CD4-positive, CD25-positive, alpha-beta regulatory T cell (primary cell): Measurements from ENCODE around the gene ALKBH6. TPM values are rescaled to one million over a fixed set of nuclear protein-coding genes. Genes with fewer than 3 reads are reported as not detected.

Experiments
- ATAC-seq, 2 donors: fragments of 150-1000 bp; cut with Tn5 transposase; one replicate each; pipeline ENCODE4 v1.10.0; 2021; ENCODE audit warnings: low read depth in 2 of 2, moderate number of reproducible peaks in 2 of 2, moderate library complexity in 1 of 2
- DNase-seq, 3 donors: peaks; one replicate each; pipeline versions ENCODE4 v3.0.0 to v3.0.0-alpha.2; 2012 to 2022; ENCODE audit warnings: mixed read lengths in 1 of 3
- H3K27ac ChIP-seq: one replicate; pipeline ENCODE4 v1.7.0; 2013; ENCODE audit warnings: mild to moderate bottlenecking, low read length; ENCODE audit not compliant: insufficient read depth, poor library complexity, severe bottlenecking
- H3K27me3 ChIP-seq: one replicate; pipeline ENCODE4 v1.7.0; 2013; ENCODE audit warnings: low read length; ENCODE audit not compliant: control insufficient read depth, insufficient read depth
- H3K36me3 ChIP-seq: one replicate; pipeline ENCODE4 v1.7.0; 2013; ENCODE audit warnings: mild to moderate bottlenecking, low read length, moderate library complexity; ENCODE audit not compliant: control insufficient read depth, insufficient read depth
- H3K4me1 ChIP-seq: 2 replicates; pipeline ENCODE4 v1.7.0; 2013; ENCODE audit warnings: mild to moderate bottlenecking, low read length; ENCODE audit not compliant: insufficient read depth, control insufficient read depth, poor library complexity, severe bottlenecking
- H3K4me3 ChIP-seq: one replicate; pipeline ENCODE4 v1.7.0; 2013; ENCODE audit warnings: low read depth, mild to moderate bottlenecking, low read length, moderate library complexity
- H3K9me3 ChIP-seq, 2 experiments: 1 replicate in 1 of 2; 2 replicates in 1 of 2; pipeline ENCODE4 v1.7.0; 2013; ENCODE audit warnings: low read length in 2 of 2, mild to moderate bottlenecking in 1 of 2, moderate library complexity in 1 of 2; ENCODE audit not compliant: control insufficient read depth in 2 of 2
- H3K27ac Mint-ChIP-seq, 3 donors: one replicate each; pipeline ENCODE4 v1.8.0; 2020 to 2022; ENCODE audit warnings: mild to moderate bottlenecking in 3 of 3, mixed read lengths in 3 of 3, moderate library complexity in 2 of 3
- H3K27me3 Mint-ChIP-seq: one replicate; pipeline ENCODE4 v1.8.0; 2022; ENCODE audit warnings: mild to moderate bottlenecking, mixed read lengths
- H3K36me3 Mint-ChIP-seq: one replicate; pipeline ENCODE4 v1.8.0; 2020; ENCODE audit warnings: mixed read lengths
- H3K4me1 Mint-ChIP-seq, 4 donors: one replicate each; pipeline ENCODE4 v1.8.0; 2020 to 2022; ENCODE audit warnings: mixed read lengths in 4 of 4, mild to moderate bottlenecking in 1 of 4
- H3K4me3 Mint-ChIP-seq, 4 donors: one replicate each; pipeline ENCODE4 v1.8.0; 2020 to 2022; ENCODE audit warnings: mild to moderate bottlenecking in 4 of 4, mixed read lengths in 4 of 4, moderate library complexity in 3 of 4
- H3K9me3 Mint-ChIP-seq, 7 donors: one replicate each; pipeline ENCODE4 v1.8.0; 2020 to 2022; ENCODE audit warnings: mixed read lengths in 7 of 7, mild to moderate bottlenecking in 3 of 7, moderate library complexity in 2 of 7
- polyA plus RNA-seq, 4 donors: library from polyadenylated mRNA; unstranded; fragments of 300-500 nt; fragmentation: Illumina TruSeq; gene quantifications; one replicate each; pipeline ENCODE4 v1.2.3, GENCODE V29; 2021
- total RNA-seq: library from RNA; stranded (reverse); gene quantifications from one replicate; pipeline ENCODE4 v1.2.3, GENCODE V29; 2022

Gene ALKBH6
- total and polyA plus RNA-seq, 5 donors from 2014 or later = 18.3 to 35.8 (median 25.1) TPM

DNA sequence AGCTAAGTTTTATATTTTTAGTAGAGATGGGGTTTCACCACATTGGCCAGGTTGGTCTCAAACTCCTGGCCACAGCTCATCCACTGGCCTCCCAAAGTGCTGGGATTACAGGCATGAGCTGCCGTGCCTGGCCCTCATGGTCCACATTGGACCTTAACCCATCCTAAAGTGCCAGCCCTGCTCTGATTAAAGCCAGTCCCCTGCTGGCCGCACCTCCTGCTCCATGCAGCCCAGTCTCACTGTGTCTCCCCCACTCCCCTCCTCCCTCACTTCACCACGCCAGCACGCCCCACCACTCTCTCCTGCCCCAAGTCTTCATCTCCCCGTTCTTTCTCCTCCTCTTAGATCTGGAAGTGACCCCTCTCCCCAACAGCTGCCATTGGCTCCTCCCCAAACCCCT, 35.7 kb downstream of the ALKBH6 start:
- ATAC-seq (no peak), DNase-seq (no peak)
- Mint-ChIP-seq H3K27me3 (peaks cover 12% of the 10 kb centered on the region), H3K4me1 (no peaks in the 10 kb centered on the region), H3K27ac (no peak overlapping the region), H3K9me3 (peaks cover 0 to 2% (median 0%) of the 10 kb centered on the region in 7 donors), H3K4me3 (no peak overlapping the region), H3K36me3 (no peaks in the 10 kb centered on the region)
- no peaks in the 10 kb centered on the region for H3K9me3 ChIP-seq
- no peak overlapping the region for H3K4me3 ChIP-seq
- no peak overlapping the region for H3K27ac ChIP-seq
- no peaks in the 10 kb centered on the region for H3K36me3 ChIP-seq
- no peaks in the 10 kb centered on the region for H3K4me1 ChIP-seq
- H3K27me3 ChIP-seq = no peaks in the 10 kb centered on the region

DNA sequence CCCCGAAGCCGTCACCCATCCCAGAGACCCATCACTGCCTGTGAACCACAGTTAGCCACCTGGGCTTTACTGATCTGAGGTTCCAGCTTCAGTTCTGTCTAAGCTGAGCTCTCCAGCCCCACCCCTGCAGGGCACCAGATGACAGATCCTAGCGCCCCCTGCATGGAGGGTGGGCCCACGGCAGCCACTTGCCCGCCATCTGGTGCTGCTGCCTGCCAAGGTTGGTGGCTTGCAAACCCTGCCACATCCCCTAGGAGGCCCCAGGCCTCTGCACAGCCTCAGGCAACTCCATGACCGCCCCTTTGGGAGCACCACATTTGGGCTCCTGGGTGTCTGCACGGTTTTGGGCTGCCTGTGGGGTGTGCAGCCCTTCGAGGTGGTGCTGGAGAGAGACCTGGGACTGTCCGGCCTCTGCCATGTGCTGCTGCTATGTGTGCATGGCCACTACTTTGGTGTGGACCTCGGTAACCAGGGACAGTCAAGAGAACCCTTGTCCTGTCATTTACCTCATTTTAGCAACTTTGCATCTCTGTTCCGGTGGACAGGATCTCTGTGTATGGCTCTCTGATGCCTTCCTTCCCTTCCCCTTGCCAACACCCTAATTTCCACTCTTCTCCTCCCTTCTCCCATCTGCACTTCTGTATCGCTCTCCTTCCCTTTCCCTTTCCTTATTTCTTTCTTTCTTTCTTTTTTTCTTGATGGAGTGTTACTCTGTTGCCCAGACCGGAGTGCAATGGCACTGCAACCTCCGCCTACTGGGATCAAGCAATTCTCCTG, 36.4 kb downstream of the ALKBH6 start:
- peak; percentile 35 to 47 for ATAC-seq
- no peak overlapping the region for H3K4me3 ChIP-seq
- H3K9me3 ChIP-seq = no peaks in the 10 kb centered on the region
- Mint-ChIP-seq H3K36me3 (no peaks in the 10 kb centered on the region), H3K4me3 (no peak overlapping the region), H3K4me1 (no peaks in the 10 kb centered on the region), H3K27me3 (peaks cover 12% of the 10 kb centered on the region), H3K27ac (no peak overlapping the region), H3K9me3 (peaks cover 0 to 2% (median 0%) of the 10 kb centered on the region in 7 donors)
- H3K36me3 ChIP-seq = no peaks in the 10 kb centered on the region
- H3K27ac ChIP-seq = no peak overlapping the region
- H3K27me3 ChIP-seq = no peaks in the 10 kb centered on the region
- DNase-seq = peak in 1 of 3 donors; percentile 38
- H3K4me1 ChIP-seq = no peaks in the 10 kb centered on the region

DNA sequence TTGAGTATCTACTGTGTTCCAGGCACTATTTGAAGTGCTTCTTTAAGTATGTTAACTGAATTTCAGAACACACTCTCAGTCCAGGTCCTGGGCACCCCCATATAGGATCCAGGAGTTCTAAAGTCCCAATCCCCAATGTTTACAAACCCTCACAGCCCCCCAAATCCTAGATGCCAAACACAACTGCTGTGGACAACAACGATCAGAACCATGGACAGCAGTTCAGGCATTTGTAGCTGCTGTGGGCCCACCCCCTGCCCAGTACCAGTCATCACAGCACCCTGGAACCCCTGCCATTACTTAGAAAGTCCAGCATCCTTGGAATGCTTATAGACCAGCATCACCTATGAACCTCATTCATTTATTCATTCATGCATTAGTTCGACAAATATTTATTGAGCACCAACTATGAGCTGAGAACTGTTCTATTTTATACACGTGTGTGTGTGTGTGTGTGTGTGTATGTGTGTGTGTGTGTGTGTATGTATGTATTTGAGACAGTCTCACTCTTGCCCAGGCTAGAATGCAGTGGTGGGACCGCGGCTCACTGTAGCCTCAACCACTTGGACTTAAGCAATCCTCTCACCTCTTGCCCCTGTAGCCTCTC, 38.3 kb downstream of the ALKBH6 start:
- peak overlapping the region in 1 of 3 donors; percentile 43 for H3K27ac Mint-ChIP-seq
- Histone ChIP-seq H3K4me3 (no peak overlapping the region), H3K36me3 (no peaks in the 10 kb centered on the region), H3K4me1 (no peaks in the 10 kb centered on the region), H3K27ac (no peak overlapping the region), H3K27me3 (no peaks in the 10 kb centered on the region), H3K9me3 (no peaks in the 10 kb centered on the region)
- peaks cover 4% of the 10 kb centered on the region for H3K27me3 Mint-ChIP-seq
- H3K4me1 Mint-ChIP-seq = no peaks in the 10 kb centered on the region
- no peak overlapping the region for H3K4me3 Mint-ChIP-seq
- H3K9me3 Mint-ChIP-seq = peaks cover 0 to 3% (median 0%) of the 10 kb centered on the region in 7 donors
- H3K36me3 Mint-ChIP-seq = no peaks in the 10 kb centered on the region
- DNase-seq = peak in 1 of 3 donors; percentile 18
- no peak for ATAC-seq

DNA sequence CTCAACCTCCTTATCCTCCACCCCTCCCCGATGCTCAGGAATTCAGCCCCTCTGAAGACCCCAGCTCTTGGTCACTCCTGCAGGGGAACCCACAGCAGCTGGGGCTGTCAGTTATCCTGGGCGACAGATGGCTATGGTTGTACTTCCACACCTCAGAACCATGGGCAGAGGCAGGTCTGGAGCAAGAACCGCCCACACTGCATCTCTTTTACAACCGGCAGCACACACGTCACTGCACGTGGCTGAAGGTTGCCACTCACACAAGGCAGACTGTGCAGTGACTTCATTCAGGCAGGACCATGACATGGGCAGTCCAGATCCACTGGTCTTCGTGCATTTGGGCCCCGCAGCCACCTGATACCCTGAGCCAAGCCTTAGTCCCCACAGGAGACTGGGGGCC, 40.5 kb downstream of the ALKBH6 start:
- H3K27ac ChIP-seq = no peak overlapping the region
- no peaks in the 10 kb centered on the region for H3K9me3 ChIP-seq
- no peak for ATAC-seq
- no peak for DNase-seq
- no peaks in the 10 kb centered on the region for H3K4me1 ChIP-seq
- no peaks in the 10 kb centered on the region for H3K27me3 ChIP-seq
- H3K4me3 ChIP-seq = no peak overlapping the region
- no peaks in the 10 kb centered on the region for H3K36me3 ChIP-seq
- Mint-ChIP-seq H3K4me1 (peaks cover 0 to 5% (median under 1%) of the 10 kb centered on the region in 4 donors), H3K9me3 (peaks cover 0 to 3% (median 0%) of the 10 kb centered on the region in 7 donors), H3K27ac (no peak overlapping the region), H3K4me3 (no peak overlapping the region), H3K36me3 (no peaks in the 10 kb centered on the region), H3K27me3 (no peaks in the 10 kb centered on the region)

DNA sequence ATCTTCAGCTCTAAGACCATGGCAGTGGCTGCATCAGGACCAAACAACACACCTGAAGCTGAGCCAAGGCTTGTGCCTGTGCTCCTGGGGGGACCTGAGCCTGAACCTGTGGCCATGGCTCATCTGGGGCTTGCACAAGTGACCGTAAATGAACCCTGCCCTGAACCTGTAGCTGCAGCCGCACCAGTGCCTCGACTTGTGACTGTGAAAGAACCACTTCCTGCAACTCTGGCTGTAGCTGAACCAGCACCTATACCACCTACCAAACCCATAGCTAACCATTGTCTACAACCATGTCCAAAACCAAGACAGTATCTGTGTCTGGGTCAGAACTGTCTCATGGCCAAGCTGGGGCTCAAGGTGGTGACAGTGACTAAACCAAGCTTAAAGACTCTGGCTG, 47.2 kb downstream of the ALKBH6 start:
- Histone ChIP-seq H3K9me3 (no peaks in the 10 kb centered on the region), H3K4me3 (no peak overlapping the region), H3K27ac (no peak overlapping the region), H3K36me3 (no peaks in the 10 kb centered on the region), H3K27me3 (no peaks in the 10 kb centered on the region), H3K4me1 (no peaks in the 10 kb centered on the region)
- Mint-ChIP-seq H3K27me3 (peaks cover 12% of the 10 kb centered on the region), H3K4me3 (no peak overlapping the region), H3K27ac (no peak overlapping the region), H3K4me1 (peaks cover 0 to 5% (median 2%) of the 10 kb centered on the region in 4 donors), H3K36me3 (no peaks in the 10 kb centered on the region), H3K9me3 (no peaks in the 10 kb centered on the region)
- no peak for ATAC-seq
- no peak for DNase-seq

DNA sequence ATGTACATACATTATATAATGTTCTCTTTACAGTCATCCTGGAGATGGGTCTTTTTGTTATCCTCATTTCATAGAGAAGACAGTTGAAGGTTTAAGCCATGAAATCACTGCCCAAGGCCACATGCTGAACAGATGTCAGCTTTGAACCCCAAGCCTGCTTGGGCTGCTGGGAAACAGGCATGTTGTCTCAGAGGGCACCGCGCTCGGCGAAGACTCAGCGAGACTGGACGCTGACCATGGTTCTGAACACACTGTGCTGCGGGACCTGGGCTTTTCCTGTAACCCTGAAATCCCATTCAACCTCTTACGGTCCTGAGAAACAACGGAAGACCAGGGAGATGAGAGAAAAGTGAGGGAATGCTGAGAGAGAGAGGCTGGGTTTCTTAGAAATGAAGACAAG, 50.5 kb downstream of the ALKBH6 start:
- Mint-ChIP-seq H3K27ac (no peak overlapping the region), H3K9me3 (no peaks in the 10 kb centered on the region), H3K36me3 (no peaks in the 10 kb centered on the region), H3K27me3 (peaks cover 12% of the 10 kb centered on the region), H3K4me3 (no peak overlapping the region), H3K4me1 (peaks cover 0 to 16% (median 4%) of the 10 kb centered on the region in 4 donors)
- no peak for ATAC-seq
- peak in 2 of 3 donors; percentile 30 to 37 for DNase-seq
- no peak overlapping the region for H3K27ac ChIP-seq
- H3K27me3 ChIP-seq = no peaks in the 10 kb centered on the region
- H3K9me3 ChIP-seq = no peaks in the 10 kb centered on the region
- H3K4me1 ChIP-seq = peaks cover 16% of the 10 kb centered on the region
- H3K36me3 ChIP-seq = no peaks in the 10 kb centered on the region
- no peak overlapping the region for H3K4me3 ChIP-seq

DNA sequence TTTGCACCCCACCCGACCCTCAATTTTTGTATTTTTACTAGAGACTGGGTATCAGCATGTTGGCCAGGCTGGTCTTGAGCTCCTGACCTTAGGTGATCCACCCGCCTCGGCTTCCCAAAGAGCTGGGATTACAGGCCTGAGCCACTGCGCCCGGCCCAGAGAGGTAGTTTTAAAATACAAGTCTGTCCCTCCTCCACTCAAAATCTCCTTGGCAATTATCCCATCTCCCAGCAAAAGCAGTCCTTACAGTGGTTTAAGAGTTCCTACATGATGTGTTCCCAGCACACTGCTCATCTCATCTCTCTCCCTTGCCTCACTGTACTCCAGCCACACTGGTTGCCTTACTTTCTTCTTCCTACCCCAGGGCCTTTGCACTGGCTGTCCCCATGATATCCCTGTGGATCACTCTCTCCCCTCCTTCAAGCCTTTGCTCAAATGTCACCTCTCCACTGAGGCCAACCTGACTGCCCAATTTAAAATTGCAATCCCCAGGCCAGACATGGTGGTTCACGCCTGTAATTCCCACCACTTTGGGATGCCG, 53.5 kb downstream of the ALKBH6 start:
- Mint-ChIP-seq H3K9me3 (no peaks in the 10 kb centered on the region), H3K27ac (peak overlapping the region in 1 of 3 donors; percentile 65), H3K27me3 (peaks cover 12% of the 10 kb centered on the region), H3K4me3 (peak overlapping the region in 3 of 4 donors; percentile 48 to 81 (median 55)), H3K4me1 (peaks cover 0 to 43% (median 12%) of the 10 kb centered on the region in 4 donors), H3K36me3 (no peaks in the 10 kb centered on the region)
- Histone ChIP-seq H3K36me3 (no peaks in the 10 kb centered on the region), H3K4me1 (peaks cover 24% of the 10 kb centered on the region), H3K4me3 (no peak overlapping the region), H3K27ac (no peak overlapping the region), H3K27me3 (no peaks in the 10 kb centered on the region), H3K9me3 (no peaks in the 10 kb centered on the region)
- DNase-seq = no peak
- ATAC-seq = no peak
